Activated CD4-positive, alpha-beta T cell treated with anti-CD3 and anti-CD28 coated beads for 36 hours (primary cell): ENCODE data around the gene MYBL2. TPM values are rescaled to one million over a fixed set of nuclear protein-coding genes. Genes with fewer than 3 reads are reported as not detected.

Source experiments
- ATAC-seq: fragments of 200-7000 bp; cut with Tn5 transposase; one replicate; pipeline ENCODE4 v1.10.0; 2021; ENCODE audit warnings: mild to moderate bottlenecking, moderate library complexity
- CTCF ChIA-PET: fragments of 350-600 bp; sonication (Branson Sonifier 250); formaldehyde crosslinking; loops from one replicate; lab custom pipeline; 2021; ENCODE audit warnings: antibody characterized with exemption; lab: Charles Lee
- POLR2A ChIA-PET: fragments of 350-600 bp; sonication (Branson Sonifier 250); formaldehyde crosslinking; loops from one replicate; lab custom pipeline; 2021; ENCODE audit warnings: antibody characterized with exemption, inconsistent platforms; lab: Charles Lee
- DNase-seq: peaks from one replicate; pipeline ENCODE4 v3.0.0-alpha.2; 2020
- H3K27ac Mint-ChIP-seq: one replicate; pipeline ENCODE4 v1.8.0; 2021; ENCODE audit warnings: mixed read lengths
- H3K27me3 Mint-ChIP-seq: one replicate; pipeline ENCODE4 v1.8.0; 2021; ENCODE audit warnings: mixed read lengths
- H3K36me3 Mint-ChIP-seq: one replicate; pipeline ENCODE4 v1.8.0; 2021; ENCODE audit warnings: low read depth, mixed read lengths
- H3K4me1 Mint-ChIP-seq: one replicate; pipeline ENCODE4 v1.8.0; 2021; ENCODE audit warnings: mixed read lengths
- H3K4me3 Mint-ChIP-seq: one replicate; pipeline ENCODE4 v1.8.0; 2021; ENCODE audit warnings: mild to moderate bottlenecking, moderate library complexity, mixed read lengths
- H3K9me3 Mint-ChIP-seq: one replicate; pipeline ENCODE4 v1.8.0; 2021; ENCODE audit warnings: low read depth, mixed read lengths
- intact Hi-C, 2 experiments: fragments of 100-400 bp; cut with DNase I in 1 of 2; cut with micrococcal nuclease in 1 of 2; formaldehyde crosslinking; loops; one replicate each; pipeline versions ENCODE4 v1.14.2 to v1.15.1; 2022 to 2024; cut with DNase I, micrococcal nuclease
- total RNA-seq, 2 experiments: library from RNA; stranded (reverse); gene quantifications; one replicate each; pipeline ENCODE4 v1.2.3, GENCODE V29; 2021

Gene MYBL2
- total RNA-seq, 2 experiments from 2014 or later = 99.8 to 113 TPM

DNA sequence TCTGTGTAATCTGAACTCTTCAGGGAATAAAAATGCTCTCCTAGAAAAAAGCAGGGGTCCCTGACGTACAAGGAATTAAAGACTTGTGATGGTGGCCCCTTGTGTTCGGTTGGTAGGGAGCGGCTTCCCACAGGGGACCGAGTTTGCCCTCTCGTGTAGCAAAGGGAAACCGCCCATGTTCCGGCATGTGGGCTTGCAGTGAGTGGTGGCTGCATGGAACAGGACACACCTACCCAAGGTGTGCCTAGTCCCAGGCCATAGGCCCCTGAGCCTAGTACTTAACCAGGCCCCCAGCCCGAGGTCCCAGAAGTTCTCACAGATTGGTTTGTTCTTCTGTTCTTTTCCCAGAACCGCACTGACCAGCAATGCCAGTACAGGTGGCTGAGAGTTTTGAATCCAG lies 15.5 kb downstream of the MYBL2 start:
- Mint-ChIP-seq H3K27ac (no peak overlapping the region), H3K27me3 (no peaks in the 10 kb centered on the region), H3K36me3 (peaks cover 31% of the 10 kb centered on the region), H3K4me1 (peaks cover 13% of the 10 kb centered on the region), H3K4me3 (no peak overlapping the region), H3K9me3 (no peaks in the 10 kb centered on the region)
- ChIA-PET POLR2A (no interaction called here), CTCF (interaction anchor here (1.1 kb wide), 1 partner anchor 10 kb away, joined by 6 read pairs; no protein-coding TSS in a partner anchor)
- intact Hi-C loops = no loop called here
- DNase-seq (no peak), ATAC-seq (no peak)

DNA sequence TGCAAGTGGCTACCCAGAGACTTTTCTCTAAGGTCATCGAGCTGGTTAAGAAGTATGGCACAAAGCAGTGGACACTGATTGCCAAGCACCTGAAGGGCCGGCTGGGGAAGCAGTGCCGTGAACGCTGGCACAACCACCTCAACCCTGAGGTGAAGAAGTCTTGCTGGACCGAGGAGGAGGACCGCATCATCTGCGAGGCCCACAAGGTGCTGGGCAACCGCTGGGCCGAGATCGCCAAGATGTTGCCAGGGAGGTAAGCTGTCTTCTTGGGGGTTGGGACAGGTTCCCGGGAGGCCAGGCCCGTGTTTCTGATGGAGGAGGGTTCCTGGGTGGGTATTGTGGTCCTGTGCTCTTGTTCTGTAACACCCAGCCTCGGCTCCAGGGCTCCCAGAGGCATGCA lies 19.9 kb downstream of the MYBL2 start:
- DNase-seq (no peak), ATAC-seq (no peak)
- CTCF ChIA-PET = interaction anchor here (0.7 to 0.8 kb wide), 2 partner anchors 44 to 380 kb away, joined by 3 read pairs; no protein-coding TSS in a partner anchor
- POLR2A ChIA-PET = no interaction called here
- intact Hi-C loops = no loop called here
- no peak overlapping the region for H3K27ac Mint-ChIP-seq
- H3K4me1 Mint-ChIP-seq = peaks cover 13% of the 10 kb centered on the region
- no peaks in the 10 kb centered on the region for H3K9me3 Mint-ChIP-seq
- peaks cover 37% of the 10 kb centered on the region for H3K36me3 Mint-ChIP-seq
- H3K4me3 Mint-ChIP-seq = no peak overlapping the region
- H3K27me3 Mint-ChIP-seq = no peaks in the 10 kb centered on the region

DNA sequence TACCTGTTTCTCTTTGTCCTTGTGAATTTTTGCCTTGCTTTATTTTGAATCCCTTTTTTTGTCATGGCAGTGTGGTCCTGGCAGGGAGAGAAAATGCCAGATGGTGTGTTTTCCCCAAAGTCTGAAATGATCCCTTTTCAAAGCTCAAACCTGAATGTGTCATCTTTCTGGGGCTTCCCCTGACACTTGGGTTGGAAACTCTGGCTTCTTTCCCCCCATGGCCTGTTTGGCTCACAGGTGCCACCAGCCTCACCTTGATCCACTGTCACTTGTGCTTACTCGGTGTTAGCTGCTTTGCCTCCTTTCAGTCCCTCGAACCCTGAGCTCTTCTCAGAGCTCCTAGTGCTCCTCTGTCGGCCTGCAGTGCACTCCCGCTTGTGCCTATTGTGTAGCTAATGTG lies 22.3 kb downstream of the MYBL2 start:
- ChIA-PET POLR2A (interaction anchor here (0.6 kb wide), 1 partner anchor 17 kb away, joined by 3 read pairs; no protein-coding TSS in a partner anchor), CTCF (interaction anchor here (0.8 kb wide), 2 partner anchors 151 to 241 kb away, joined by 3 to 4 read pairs; no protein-coding TSS in a partner anchor)
- no peak overlapping the region for H3K4me3 Mint-ChIP-seq
- ATAC-seq (no peak), DNase-seq (peak; percentile 16)
- H3K27ac Mint-ChIP-seq = peak overlapping the region; percentile 77
- H3K36me3 Mint-ChIP-seq = peaks cover 30% of the 10 kb centered on the region
- no peaks in the 10 kb centered on the region for H3K9me3 Mint-ChIP-seq
- peaks cover 9% of the 10 kb centered on the region for H3K4me1 Mint-ChIP-seq
- no peaks in the 10 kb centered on the region for H3K27me3 Mint-ChIP-seq
- intact Hi-C loops = no loop called here

DNA sequence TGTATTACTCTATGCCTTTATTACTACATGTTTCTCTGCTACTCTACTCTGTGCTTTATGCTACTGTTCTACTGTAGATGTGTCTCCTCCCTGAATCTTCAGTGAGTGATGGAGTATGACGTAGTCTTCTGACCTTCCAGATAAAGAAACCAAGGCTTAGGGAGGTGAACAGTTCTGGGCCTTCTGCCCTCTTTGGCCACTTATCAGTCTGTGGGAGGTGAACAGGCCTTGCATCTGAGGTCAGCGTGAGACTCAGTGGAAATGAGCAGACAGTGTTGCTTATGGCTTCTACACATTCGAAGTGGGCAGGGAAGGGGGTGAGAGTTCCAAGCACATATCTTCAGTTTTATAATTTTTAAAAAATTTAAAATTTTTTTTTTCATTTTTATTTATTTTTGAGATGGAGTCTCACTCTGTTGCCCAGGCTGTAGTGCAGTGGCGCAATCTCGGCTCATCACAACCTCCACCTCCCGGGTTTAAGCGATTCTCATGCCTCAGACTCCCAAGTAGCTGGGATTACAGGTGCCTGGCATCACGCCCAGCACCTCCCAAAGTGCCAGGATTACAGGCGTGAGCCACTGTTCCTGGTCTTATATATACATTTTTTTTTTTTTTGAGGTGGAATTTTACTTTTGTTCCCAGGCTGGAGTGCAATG lies 24.2 kb downstream of the MYBL2 start:
- no peak for ATAC-seq
- ChIA-PET CTCF (interaction anchor here (0.7 to 2.8 kb wide), 7 partner anchors 9 to 166 kb away, joined by 3 to 13 read pairs (median 3); no protein-coding TSS in a partner anchor), POLR2A (no interaction called here)
- intact Hi-C loops = loop anchor here in 1 of 2 experiments (5.0 kb wide), 1 partner anchor 154 kb away; no protein-coding TSS in a partner anchor
- DNase-seq = no peak
- Mint-ChIP-seq H3K9me3 (no peaks in the 10 kb centered on the region), H3K36me3 (peaks cover 33% of the 10 kb centered on the region), H3K27ac (no peak overlapping the region), H3K4me3 (no peak overlapping the region), H3K27me3 (no peaks in the 10 kb centered on the region), H3K4me1 (peaks cover 9% of the 10 kb centered on the region)

DNA sequence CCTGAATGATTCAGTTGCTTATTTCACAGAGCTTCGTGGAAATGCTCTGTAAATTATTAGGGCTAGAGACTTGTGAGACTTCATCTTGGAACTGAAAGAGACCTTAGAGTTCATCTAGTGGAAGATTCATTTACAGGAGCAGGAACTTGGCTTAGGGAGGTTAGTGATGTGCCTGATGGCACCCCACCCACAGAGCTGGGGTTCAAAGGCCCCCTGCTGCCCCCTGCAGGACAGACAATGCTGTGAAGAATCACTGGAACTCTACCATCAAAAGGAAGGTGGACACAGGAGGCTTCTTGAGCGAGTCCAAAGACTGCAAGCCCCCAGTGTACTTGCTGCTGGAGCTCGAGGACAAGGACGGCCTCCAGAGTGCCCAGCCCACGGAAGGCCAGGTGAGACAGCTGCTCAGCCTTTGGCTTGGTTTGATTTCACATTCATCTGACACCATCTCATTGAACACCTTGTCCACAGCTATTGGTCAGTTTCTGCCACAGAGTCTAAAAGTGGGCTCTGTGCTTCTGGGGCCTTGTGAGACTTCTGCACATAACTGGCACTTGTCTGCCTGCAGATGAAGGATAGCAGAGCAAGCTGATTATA lies 25.1 kb downstream of the MYBL2 start:
- H3K9me3 Mint-ChIP-seq = no peaks in the 10 kb centered on the region
- peaks cover 9% of the 10 kb centered on the region for H3K4me1 Mint-ChIP-seq
- DNase-seq (peak; percentile 81), ATAC-seq (peak; percentile 85)
- no peak overlapping the region for H3K4me3 Mint-ChIP-seq
- H3K27ac Mint-ChIP-seq = no peak overlapping the region
- ChIA-PET POLR2A (no interaction called here), CTCF (interaction anchor here (0.5 to 2.8 kb wide), 15 partner anchors 9 to 950 kb away, joined by 3 to 13 read pairs (median 3); no protein-coding TSS in a partner anchor)
- H3K27me3 Mint-ChIP-seq = no peaks in the 10 kb centered on the region
- H3K36me3 Mint-ChIP-seq = peaks cover 30% of the 10 kb centered on the region
- intact Hi-C loops = loop anchor here (1.0 to 5.0 kb wide), 4 partner anchors 154 to 243 kb away; no protein-coding TSS in a partner anchor

DNA sequence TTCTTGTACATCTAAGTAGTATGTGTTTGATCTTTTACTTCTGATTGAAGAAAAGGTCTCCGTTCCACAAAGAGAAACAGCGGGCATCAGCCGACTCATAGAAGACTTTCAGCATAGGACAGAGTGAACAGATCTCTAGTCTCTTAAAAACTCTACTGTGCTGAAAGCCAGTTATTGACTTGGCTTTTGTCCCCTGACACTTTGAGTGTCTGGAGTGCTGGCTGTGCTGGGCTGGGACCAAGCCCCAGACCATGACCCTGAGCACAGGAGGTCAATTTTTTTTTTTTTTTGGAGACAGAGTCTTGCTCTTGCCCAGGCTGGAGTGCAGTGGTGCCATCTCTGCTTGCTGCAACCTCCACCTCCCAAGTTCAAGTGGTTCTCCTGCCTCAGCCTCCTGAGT lies 27.8 kb downstream of the MYBL2 start:
- no peak overlapping the region for H3K27ac Mint-ChIP-seq
- H3K36me3 Mint-ChIP-seq = peaks cover 30% of the 10 kb centered on the region
- ChIA-PET POLR2A (no interaction called here), CTCF (no interaction called here)
- H3K4me1 Mint-ChIP-seq = no peaks in the 10 kb centered on the region
- no peaks in the 10 kb centered on the region for H3K9me3 Mint-ChIP-seq
- intact Hi-C loops = loop anchor here in 1 of 2 experiments (5.0 kb wide), 1 partner anchor 157 kb away; no protein-coding TSS in a partner anchor
- H3K27me3 Mint-ChIP-seq = no peaks in the 10 kb centered on the region
- ATAC-seq (no peak), DNase-seq (no peak)
- H3K4me3 Mint-ChIP-seq = no peak overlapping the region

DNA sequence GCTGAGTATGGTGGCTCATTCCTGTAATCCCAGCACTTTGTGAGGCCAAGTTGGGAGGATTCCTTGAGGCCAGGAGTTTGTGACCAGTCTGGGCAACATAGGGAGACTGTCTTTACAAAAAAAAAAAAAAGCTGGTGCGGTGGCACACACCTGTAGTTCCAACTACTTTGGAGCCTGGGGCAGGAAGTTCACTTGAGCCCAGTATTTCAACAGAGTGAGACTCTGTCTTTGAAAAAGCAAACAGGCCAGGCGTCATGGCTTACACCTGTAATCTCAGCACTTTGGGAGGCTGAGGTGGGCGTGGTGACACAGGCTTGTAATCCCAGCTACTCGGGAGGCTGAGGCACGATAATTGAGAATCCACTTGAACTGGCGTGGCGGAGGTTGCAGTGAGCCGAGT lies 28.7 kb downstream of the MYBL2 start:
- intact Hi-C loops = no loop called here
- DNase-seq (no peak), ATAC-seq (no peak)
- H3K9me3 Mint-ChIP-seq = no peaks in the 10 kb centered on the region
- H3K36me3 Mint-ChIP-seq = peaks cover 34% of the 10 kb centered on the region
- no peaks in the 10 kb centered on the region for H3K27me3 Mint-ChIP-seq
- no peaks in the 10 kb centered on the region for H3K4me1 Mint-ChIP-seq
- no peak overlapping the region for H3K4me3 Mint-ChIP-seq
- no peak overlapping the region for H3K27ac Mint-ChIP-seq
- ChIA-PET POLR2A (interaction anchor here (0.7 kb wide), 1 partner anchor 38 kb away, joined by 3 read pairs; no protein-coding TSS in a partner anchor), CTCF (no interaction called here)

DNA sequence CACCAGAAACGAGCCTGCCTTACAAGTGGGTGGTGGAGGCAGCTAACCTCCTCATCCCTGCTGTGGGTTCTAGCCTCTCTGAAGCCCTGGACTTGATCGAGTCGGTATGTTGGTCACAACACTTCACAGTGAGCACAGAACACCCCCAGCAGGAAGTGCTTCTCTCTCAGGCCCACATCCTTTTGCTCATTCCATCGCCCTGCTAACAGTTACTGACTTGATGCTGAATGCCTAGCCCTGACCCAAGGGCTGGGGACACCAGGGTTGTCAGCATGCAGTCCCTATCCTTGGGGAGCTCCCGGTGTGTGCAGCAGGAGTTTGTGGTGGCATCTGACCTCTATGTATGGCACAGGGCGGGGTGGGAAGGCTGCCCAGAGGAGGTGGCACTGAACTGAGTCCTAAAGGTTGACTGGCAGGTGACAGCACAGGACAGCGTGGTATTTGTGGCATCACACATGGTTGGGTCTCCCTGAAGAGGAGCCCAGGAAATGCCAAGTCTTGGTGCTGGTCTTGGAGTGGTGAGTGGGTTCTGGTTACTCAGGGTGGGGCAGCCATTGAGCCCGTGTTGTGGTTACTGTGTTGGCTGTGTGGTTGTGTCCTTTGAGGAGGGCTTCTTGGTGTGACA lies 33.1 kb downstream of the MYBL2 start:
- no peaks in the 10 kb centered on the region for H3K27me3 Mint-ChIP-seq
- ATAC-seq = no peak
- H3K36me3 Mint-ChIP-seq = peaks cover 50% of the 10 kb centered on the region
- H3K4me3 Mint-ChIP-seq = no peak overlapping the region
- no peaks in the 10 kb centered on the region for H3K4me1 Mint-ChIP-seq
- intact Hi-C loops = no loop called here
- no peak for DNase-seq
- CTCF ChIA-PET = no interaction called here
- H3K27ac Mint-ChIP-seq = no peak overlapping the region
- POLR2A ChIA-PET = no interaction called here
- H3K9me3 Mint-ChIP-seq = no peaks in the 10 kb centered on the region

DNA sequence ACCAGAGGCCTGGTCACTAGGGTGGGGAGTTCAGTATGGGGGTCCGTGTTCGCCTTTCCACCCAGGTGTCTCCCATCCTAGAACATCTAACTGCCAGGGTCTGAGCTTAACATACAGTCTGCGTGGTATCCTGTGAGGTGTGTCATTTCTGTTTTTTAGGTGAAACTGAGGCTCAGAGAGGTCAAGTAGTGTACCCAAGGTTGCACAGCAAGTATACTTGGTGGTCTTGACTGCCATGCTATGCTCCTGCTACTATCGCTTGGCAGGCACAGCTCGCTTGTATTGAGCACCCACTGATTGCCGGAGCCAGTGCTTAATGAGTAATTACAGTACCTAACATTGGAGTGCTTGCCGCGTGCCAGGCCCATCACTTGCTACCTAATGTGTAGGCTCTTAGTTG lies 33.7 kb downstream of the MYBL2 start:
- DNase-seq (no peak), ATAC-seq (no peak)
- peaks cover 53% of the 10 kb centered on the region for H3K36me3 Mint-ChIP-seq
- intact Hi-C loops = no loop called here
- H3K4me3 Mint-ChIP-seq = no peak overlapping the region
- H3K27me3 Mint-ChIP-seq = no peaks in the 10 kb centered on the region
- no peaks in the 10 kb centered on the region for H3K9me3 Mint-ChIP-seq
- ChIA-PET POLR2A (no interaction called here), CTCF (interaction anchor here (1.2 kb wide), 1 partner anchor 9 kb away, joined by 5 read pairs; no protein-coding TSS in a partner anchor)
- no peak overlapping the region for H3K27ac Mint-ChIP-seq
- no peaks in the 10 kb centered on the region for H3K4me1 Mint-ChIP-seq

DNA sequence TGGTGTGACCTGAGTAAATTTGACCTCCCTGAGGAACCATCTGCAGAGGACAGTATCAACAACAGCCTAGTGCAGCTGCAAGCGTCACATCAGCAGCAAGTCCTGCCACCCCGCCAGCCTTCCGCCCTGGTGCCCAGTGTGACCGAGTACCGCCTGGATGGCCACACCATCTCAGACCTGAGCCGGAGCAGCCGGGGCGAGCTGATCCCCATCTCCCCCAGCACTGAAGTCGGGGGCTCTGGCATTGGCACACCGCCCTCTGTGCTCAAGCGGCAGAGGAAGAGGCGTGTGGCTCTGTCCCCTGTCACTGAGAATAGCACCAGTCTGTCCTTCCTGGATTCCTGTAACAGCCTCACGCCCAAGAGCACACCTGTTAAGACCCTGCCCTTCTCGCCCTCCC lies 35.6 kb downstream of the MYBL2 start:
- CTCF ChIA-PET = no interaction called here

DNA sequence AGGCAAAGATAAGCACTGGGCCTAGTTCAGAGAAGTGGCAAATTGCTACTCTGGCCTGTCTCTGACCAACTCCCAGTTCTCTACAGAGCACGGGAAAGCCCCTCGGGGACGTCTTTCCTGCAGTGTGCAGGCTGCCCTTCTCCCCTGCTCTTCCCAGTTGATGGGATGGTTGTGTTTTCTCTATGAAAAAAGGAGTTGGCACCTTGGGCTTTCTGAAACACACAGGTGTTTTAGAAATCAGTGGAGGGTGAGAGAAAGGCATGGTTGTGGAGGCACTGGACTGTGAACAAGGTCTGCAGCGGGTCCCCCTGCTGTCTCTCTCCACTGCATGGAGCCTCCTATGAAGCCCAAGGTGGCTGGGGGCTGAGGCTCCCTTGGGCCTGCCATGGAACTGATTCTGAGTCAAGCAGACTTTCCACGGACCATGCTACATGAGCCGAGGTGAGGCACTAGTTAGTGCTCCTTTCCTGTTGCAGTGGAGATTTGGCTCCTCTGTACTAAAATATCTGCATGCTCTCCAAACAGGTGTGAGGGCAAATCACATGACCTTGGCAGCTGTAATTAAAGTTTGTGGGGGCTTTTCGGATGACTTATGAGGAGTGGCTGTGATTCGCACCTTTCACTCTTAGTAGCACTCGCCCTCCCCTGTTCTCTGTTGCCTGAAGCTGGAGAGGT lies 43.6 kb downstream of the MYBL2 start:
- H3K27me3 Mint-ChIP-seq = no peaks in the 10 kb centered on the region
- POLR2A ChIA-PET = no interaction called here
- H3K4me1 Mint-ChIP-seq = no peaks in the 10 kb centered on the region
- DNase-seq = no peak
- H3K9me3 Mint-ChIP-seq = no peaks in the 10 kb centered on the region
- no peak for ATAC-seq
- CTCF ChIA-PET = no interaction called here
- H3K36me3 Mint-ChIP-seq = peaks cover 48% of the 10 kb centered on the region
- no peak overlapping the region for H3K27ac Mint-ChIP-seq
- H3K4me3 Mint-ChIP-seq = no peak overlapping the region
- intact Hi-C loops = no loop called here

More for the DNA sequence above, 35.6 kb downstream of the MYBL2 start:
- DNase-seq (no peak), ATAC-seq (no peak)
- no peaks in the 10 kb centered on the region for H3K9me3 Mint-ChIP-seq
- H3K27ac Mint-ChIP-seq = no peak overlapping the region
- no peaks in the 10 kb centered on the region for H3K4me1 Mint-ChIP-seq
- no peak overlapping the region for H3K4me3 Mint-ChIP-seq
- POLR2A ChIA-PET = no interaction called here
- H3K27me3 Mint-ChIP-seq = no peaks in the 10 kb centered on the region
- H3K36me3 Mint-ChIP-seq = peaks cover 54% of the 10 kb centered on the region
- intact Hi-C loops = no loop called here
